HK-2 (cell line): ENCODE measurements around the gene SLC19A3.
"Not testable (repeated sequence)": the region's sequence is repeated elsewhere in the genome, so short reads cannot be mapped to it uniquely, and the experiment has no call there.

Experiments used
- DNase-seq: peaks from one replicate; pipeline ENCODE4 v3.0.0-alpha.2; 2018; ENCODE audit not compliant: unreplicated experiment

SLC19A3 gene

GRCh38 chr2:227703280-227703732 lies 14.5 kb downstream of the SLC19A3 start:
- no peak for DNase-seq

GRCh38 chr2:227701556-227701955 lies 16.3 kb downstream of the SLC19A3 start:
- no peak for DNase-seq

GRCh38 chr2:227696990-227697679 lies 20.7 kb downstream of the SLC19A3 start:
- DNase-seq: no peak

GRCh38 chr2:227687189-227687588 lies 30.6 kb downstream of the SLC19A3 start:
- DNase-seq: no peak

- DNase-seq: no peak
Observed at GRCh38 chr2:227684258-227684657, 33.6 kb downstream of the SLC19A3 start.

GRCh38 chr2:227677928-227678327 lies 39.9 kb downstream of the SLC19A3 start:
- DNase-seq: no peak

- no peak for DNase-seq
Observed at GRCh38 chr2:227674485-227674884, 43.3 kb downstream of the SLC19A3 start.

GRCh38 chr2:227673620-227674019 lies 44.2 kb downstream of the SLC19A3 start:
- not testable (repeated sequence) for DNase-seq

- DNase-seq: no peak
Observed at GRCh38 chr2:227671170-227671905, 46.5 kb downstream of the SLC19A3 start.

- not testable (repeated sequence) for DNase-seq
Observed at GRCh38 chr2:227666631-227667170, 51.1 kb downstream of the SLC19A3 start, which contains the start of gene SCYGR5. Gene SCYGR5 (plus strand): TSS chr2:227666804. CDS start chr2:227666804, 0 bp downstream.

GRCh38 chr2:227665189-227665940 lies 52.5 kb downstream of the SLC19A3 start:
- no peak for DNase-seq

- DNase-seq: no peak
Observed at GRCh38 chr2:227661827-227662226, 56.0 kb downstream of the SLC19A3 start.

- no peak for DNase-seq
Observed at GRCh38 chr2:227661025-227661649, 56.7 kb downstream of the SLC19A3 start.

- DNase-seq: no peak
Observed at GRCh38 chr2:227657199-227657845, 60.5 kb downstream of the SLC19A3 start.

GRCh38 chr2:227655454-227655853 lies 62.4 kb downstream of the SLC19A3 start:
- DNase-seq: peak; percentile 15

GRCh38 chr2:227654426-227654825 lies 63.4 kb downstream of the SLC19A3 start:
- no peak for DNase-seq

GRCh38 chr2:227653419-227653818 lies 64.4 kb downstream of the SLC19A3 start:
- no peak for DNase-seq

- DNase-seq: no peak
Observed at GRCh38 chr2:227643990-227644551, 73.8 kb downstream of the SLC19A3 start.

- DNase-seq: no peak
Observed at GRCh38 chr2:227642656-227643055, 75.2 kb downstream of the SLC19A3 start.

GRCh38 chr2:227634201-227634600 lies 83.6 kb downstream of the SLC19A3 start:
- DNase-seq: no peak
